ENCODE results near the gene NFATC3.

Gene NFATC3

DNA sequence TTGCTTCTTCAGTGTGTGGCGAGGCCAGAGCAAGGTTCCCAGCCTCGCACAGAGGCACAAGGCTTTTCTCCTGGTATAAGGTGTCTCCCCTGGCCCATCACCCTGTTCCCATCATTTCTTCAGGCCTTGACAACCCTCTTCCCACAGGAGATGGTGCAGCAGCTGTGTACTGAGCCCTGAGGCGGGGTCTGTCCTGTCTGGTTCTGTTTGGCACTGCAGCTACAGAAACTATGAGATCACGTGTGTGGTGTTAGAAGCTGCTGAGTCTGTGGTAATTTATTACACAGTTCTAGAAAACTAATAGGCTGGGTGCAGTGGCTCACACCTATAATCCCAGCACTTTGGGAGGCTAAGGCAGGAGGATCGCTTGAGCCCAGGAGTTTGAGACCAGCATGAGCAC lies 167.2 kb downstream of the NFATC3 start:
- DNase-seq: no peak

DNA sequence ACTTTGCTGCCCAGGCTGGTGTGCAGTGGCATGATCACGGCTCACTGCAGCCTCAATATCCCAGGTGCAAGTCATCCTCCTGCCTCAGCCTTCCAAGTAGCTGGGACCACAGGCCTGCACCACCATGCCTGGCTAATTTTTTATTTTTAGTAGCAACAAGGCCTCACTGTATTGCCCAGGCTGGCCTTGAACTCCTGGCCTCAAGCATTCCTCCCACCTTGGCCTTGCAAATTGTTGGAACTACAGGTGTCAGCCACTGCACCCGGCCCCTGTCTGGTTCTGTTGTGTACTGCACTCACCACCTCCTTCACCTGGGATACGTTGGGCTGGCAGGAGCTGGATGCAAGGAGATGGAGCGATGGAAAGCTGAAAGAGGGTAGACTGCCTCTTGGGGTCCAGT lies 168.6 kb downstream of the NFATC3 start:
- no peak for DNase-seq

DNA sequence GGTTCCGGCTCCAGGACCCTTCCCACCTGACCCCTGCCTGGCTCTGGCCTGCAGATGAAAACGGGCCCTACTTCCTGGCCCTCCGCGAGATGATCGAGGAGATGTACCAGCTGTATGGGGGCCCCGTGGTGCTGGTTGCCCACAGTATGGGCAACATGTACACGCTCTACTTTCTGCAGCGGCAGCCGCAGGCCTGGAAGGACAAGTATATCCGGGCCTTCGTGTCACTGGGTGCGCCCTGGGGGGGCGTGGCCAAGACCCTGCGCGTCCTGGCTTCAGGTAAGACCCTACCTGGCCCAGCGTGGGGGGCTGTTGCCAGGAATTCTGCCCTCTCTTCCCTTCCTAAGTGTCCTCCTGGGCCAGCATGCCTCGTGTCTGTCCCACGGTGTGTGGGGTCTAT lies 170.5 kb downstream of the NFATC3 start:
- no peak for DNase-seq

DNA sequence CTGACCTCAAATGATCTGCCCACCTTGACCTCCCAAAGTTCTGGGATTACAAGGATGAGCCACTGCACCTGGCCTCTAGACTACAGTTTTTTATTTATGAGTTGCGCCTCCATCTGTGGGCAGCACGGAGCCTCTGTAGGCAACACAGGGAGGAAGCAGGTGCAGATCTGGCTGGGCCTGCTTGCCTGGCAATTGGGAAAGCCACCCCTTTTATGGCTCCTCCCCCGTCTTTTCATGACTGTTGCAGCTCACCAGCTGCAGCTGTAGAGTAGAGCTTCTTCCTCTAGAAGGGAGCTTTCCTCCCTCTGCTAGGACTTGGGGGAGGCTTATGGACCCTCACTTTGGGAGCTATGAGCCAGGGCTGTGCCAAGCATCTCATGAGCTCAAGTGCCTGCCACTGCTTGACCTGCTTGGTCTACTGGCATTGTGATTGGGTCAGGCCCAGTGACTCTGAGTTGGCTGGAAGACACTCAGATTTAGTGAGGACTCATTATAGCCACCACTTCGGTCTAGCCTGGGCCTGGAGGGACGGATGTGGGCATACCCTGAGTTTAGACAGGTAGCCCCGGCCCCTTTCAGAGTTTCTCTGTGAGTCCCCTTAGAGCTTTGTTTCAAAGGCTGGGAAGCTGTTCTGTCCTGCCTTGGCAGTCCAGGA lies 172.2 kb downstream of the NFATC3 start:
- DNase-seq: no peak

DNA sequence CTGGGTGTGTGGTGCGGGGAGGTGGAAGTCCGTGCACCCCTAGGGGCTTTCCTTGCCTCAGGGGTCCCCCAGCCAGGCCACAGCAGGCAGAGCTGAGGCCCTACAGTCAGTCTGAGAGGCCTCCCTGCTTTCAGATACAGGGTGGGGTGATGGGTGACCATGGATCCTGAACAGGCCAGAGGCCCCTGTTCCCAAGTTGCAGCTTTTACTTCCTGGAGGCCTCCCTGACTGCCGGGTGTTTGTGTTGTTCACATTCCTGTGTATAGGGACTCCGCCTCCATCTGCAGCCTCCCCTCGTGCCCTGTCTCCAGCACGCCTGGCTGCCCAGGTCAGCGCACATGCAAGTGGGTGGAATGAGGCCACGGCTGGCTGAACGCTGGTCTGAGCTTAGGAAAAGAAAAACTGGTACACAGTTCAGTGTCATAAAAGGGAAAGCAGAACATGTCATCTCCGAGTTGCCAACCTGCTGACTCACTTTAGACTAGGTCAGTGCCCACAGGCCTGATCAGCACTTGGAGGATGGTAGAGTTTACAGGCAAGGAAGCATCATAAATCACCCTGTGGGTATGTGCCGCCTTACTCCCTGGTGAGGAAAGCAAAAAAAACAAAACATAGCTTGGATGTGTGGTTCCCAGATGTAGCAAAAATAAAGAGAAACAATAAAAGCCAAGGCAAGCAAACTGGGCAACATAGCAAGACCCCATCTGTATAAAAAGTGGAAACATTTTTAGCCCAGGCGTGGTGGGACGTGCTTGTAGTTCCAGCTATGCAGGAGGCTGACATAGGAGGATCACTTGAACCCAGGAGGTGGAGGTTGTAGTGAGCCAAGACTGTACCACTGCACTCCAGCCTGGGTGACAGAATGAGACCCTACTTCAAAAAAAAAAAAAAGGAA lies 173.0 kb downstream of the NFATC3 start:
- DNase-seq: no peak

DNA sequence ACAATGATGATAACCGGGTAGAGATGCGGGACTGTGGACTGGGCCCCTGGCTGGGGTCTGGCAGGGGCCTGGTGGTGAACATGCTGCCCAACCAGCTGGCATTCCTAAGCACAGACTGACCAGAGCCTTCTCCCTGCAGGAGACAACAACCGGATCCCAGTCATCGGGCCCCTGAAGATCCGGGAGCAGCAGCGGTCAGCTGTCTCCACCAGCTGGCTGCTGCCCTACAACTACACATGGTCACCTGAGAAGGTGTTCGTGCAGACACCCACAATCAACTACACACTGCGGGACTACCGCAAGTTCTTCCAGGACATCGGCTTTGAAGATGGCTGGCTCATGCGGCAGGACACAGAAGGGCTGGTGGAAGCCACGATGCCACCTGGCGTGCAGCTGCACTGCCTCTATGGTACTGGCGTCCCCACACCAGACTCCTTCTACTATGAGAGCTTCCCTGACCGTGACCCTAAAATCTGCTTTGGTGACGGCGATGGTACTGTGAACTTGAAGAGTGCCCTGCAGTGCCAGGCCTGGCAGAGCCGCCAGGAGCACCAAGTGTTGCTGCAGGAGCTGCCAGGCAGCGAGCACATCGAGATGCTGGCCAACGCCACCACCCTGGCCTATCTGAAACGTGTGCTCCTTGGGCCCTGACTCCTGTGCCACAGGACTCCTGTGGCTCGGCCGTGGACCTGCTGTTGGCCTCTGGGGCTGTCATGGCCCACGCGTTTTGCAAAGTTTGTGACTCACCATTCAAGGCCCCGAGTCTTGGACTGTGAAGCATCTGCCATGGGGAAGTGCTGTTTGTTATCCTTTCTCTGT lies 174.0 kb downstream of the NFATC3 start:
- no peak for DNase-seq

DNA sequence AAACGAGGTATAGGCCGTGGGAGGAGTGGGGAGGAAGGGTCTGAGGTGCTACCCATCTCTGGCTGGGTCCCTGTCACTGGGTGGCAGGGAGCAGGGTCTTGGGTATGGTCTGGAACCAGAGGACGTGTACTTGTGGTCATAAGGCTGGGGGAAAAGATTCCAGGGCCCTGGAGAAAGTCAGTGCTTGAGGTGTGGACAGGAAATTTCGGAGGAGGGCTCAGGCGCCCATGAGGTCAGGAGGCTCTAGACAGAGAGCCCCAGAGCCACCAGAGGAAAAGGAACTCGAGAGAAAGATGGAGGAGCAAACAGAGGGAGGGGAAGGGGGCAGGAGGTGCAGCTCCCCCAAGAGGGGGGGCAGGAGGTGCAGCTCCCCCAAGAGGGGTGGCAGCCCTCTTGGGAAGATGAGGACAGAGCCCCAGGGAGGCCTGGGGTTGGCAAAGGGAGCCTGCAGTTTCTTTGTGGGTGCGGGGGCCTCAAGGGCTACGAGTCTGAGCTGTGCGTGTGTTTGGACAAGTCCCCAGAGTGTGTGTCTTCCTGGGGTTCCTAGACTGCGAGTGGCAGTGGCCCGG lies 178.5 kb downstream of the NFATC3 start:
- DNase-seq: no peak

DNA sequence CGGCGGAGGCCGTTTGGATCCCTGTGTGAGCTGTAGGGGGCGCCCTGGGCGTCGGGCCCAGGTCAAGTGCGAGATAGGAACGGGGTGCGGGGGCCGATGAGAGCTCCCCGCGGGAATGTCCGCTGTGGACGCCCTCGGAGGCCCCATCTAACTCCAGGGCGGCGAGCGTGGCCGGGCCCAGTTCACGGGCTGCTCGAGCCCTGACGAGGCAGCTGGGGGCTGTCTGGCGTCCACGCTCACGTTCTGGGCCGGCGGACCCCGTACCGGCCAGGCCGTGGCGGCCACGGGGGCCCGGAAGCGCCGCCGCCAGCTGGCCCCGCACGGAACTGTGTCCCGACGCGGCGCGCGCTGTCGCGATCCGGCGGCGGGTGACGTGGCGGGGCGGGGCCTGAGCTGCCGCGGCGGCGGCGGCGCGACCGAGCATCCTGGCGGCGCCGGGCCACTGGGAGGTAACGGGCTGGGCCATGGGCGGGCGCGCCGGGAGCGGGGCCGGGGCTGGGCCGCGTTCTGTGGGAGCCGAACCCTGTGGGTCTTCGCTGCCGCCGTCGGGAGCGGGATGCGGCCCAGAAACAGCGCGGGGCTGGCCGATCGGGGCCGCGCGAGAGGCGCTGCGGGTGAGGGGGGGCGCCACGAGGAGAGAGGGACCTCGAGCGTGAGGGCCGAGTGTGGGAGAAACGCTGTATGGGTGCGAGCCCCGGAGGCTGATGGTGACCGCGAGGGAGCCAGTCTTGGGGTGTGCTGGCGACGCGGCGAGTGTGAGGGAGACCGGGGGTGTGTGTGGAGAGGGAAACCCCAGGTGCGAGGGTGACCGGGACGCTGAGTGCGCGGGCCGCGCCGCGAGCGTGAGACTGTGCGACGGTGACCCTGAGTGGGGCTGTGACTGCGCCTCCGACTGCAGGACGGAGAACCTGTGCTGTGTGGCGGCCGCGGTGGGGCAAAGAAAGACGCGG lies 179.2 kb downstream of the NFATC3 start, which contains the start of gene SLC7A6:
SLC7A6 (plus strand) TSS at position 399 of the 950 bp plus-strand sequence. CDS start 10,201 bp downstream, outside the sequence.
- DNase-seq: peak; percentile 47 to 69

DNA sequence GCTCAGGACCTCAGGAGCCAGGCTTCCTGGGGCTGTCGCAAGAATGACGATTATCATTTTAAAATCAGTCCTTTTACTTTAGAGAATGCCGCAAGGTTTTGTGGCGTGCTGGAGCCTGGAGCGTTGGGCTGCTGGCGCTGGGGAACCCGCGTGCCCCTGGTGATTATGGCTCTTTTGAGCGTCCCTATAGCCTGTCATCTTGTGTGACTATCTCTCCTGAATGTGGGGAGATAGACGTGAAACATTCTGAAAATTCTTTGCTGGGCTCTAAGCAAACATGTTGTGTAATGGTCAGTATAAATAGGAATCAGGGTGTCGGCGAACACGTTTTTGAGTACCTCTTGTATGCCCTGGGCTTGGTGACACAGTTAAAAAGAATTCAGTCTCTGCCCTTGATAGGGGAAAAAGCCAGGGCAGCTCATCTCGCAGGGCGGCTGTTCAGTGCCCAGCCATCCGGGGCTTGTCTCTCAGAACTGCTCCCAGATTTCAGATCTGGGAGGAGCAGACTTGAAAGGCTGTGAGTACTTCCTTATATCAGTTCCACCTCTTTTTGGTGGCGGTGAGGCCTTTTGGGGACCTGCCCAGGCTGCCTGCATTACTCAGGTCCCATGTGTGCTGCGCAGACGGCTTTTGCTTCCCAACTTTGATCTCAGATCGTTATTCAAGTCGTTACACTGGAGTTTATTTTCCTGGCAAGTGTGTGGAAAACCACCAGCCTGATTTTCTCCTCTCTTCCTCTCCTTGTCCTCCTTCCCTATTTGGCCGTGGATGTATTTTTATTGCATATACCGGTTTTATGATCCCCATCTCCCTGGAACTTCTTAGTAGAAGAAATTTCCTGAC lies 180.1 kb downstream of the NFATC3 start:
- DNase-seq: peak in 1 of 2 experiments; percentile 36

DNA sequence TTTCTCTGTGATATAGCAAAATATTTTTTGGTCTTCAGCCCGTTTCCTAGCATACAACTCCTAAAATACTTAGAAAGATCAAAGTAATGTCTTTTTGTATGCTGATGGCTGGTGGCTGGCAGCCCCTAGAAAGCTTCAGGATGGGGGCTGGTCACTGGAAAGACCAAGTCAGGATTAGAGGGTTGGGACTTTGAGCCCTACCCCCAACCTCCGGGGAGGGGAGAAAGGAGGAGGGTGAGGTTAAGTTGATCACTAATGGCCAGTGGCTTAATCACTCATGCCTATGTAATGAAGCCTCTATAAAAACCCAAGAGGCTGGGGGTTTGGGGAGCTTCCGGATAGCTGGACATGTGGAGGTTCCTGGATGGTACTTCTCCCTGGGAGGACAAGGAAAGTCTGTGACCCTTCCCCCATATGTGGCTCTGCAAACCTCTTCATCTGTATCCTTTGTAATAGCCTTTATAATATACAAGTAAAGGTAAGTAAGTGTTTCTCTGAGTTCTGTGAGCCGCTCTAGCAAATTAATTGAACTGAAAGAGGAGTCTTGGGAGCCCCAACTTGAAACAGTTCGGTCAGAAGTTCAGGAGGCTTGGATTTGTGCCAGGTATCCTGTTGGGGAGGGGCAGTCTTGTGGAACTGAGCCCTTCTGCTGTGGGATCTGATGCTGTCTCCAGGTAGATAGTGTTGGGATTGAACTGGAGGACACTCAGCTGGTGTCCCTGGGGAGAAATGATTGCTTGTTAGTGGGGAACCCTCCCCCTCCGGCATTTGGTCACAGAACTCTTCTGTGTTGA lies 182.6 kb downstream of the NFATC3 start:
- peak; percentile 87 to 89 for DNase-seq

DNA sequence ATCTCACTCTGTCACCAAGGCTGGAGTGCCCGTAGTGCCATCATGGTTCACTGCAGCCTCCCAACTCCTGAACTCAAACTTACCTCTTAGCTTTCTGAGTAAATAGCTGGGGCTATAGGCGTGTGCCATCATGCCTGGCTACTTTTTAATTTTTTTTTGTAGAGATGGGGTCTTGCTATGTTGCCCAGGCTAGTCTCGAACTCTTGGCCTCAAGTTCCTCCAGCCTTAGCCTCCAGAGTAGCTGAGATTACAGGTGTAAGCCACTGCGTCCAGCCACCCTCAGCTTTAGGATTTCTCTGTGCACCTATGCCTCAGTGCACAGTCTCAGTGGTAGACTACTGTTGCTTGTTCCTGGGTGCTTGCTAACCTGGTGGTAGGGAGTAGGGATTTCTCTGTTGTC lies 184.6 kb downstream of the NFATC3 start:
- no peak for DNase-seq

DNA sequence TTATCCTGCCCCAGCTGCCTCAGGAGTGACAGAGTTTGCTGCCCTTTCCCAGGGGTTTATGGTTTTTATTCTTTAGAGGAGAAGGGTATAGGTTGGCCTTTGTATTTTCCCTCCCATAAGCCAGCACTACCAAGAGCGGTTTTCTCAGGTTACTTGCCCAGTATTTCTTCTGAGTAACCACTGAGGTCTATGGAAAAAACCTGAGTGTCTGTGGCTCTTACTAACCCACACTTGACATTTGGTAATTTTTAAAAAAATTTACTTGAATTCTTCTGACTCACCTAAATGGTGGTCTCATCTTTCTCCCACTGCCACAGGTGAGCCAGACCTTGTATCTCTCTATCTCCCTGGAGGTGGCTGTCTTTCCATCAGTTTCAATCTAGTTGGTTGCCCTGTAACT lies 185.2 kb downstream of the NFATC3 start:
- no peak for DNase-seq

DNA sequence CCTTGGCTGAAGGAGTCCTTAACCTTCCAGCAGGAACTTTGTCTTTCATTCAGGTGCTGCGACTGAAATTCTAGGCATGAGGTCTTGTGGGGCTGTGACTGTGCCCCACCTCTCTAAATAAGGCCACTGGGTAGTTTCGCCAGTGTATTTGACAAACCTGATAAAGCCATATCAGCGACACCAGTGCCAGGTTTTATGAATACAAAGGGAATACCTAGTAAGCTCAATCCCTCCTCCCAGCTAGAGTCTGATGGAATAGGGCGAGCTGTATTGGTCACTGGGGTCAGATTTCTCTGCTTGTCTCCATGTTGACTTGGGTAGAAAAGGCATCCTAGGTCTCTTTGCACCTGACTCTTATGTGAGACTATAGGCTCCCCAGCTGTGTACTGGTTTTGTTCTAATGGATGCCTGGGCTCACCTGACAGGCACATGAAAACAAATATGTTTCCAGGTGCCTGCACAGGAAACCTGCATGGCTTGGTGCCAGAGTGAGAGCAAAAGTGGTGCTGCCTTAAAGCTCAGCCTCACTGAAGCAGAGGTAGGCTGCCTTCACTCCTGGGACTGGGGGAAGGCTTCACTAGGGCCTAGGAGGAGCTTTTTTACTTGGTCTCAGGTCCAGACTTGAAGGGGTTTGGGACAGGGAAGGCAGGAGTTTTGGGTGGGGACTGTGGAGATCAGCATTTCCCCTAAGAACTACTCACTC lies 187.5 kb downstream of the NFATC3 start:
- DNase-seq: no peak

DNA sequence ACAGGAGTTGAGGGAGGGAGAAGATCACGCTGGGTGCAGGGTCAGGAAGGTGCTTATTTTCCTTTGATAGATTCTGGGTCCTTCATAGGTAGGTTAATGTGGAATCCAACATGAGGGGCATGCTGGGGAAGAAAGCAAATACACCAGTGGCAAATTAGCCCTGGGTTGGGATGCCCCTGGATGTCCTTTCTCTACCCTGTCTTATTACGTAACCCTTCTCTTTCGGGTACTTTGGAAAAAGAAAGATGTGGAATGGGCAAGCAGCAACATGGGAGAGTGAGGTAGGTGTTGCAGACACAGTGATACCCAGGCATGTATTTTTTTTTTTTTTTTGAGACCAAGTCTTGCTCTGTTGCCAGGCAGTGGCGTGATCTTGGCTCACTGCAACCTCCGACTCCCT lies 188.3 kb downstream of the NFATC3 start:
- DNase-seq: no peak

DNA sequence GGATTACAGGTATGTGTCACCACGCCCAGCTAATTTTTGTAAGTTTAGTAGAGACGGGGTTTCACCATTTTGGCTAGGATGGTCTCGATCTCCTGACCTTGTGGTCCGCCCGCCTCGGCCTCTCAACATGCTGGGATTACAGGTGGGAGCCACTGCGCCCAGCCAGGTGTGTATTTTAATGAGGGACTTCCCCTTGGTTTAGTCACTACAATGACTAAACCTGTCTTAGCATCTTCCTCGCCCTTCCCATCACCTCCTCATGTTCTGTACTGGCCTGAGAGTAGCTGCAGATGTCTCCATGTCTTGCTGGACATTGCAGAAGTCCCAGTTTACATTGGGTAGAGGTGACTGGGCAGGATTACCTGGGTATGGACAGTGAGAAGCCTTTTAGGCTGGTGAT lies 188.7 kb downstream of the NFATC3 start:
- no peak for DNase-seq

DNA sequence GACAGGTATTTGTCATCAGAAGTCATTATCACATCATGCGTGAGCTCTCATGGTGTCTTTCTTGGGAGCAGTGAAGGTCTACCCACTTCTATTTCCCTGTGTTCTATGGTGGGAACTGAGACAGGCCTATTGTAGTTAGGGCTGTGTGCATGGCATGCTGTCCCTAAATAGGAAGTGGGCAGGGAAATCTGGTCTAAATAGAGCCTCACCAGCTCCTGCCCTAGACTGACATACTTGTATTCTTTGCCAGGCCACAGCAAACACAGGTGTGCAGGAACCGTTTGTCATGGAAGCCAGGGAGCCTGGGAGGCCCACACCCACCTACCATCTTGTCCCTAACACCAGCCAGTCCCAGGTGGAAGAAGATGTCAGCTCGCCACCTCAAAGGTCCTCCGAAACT lies 189.3 kb downstream of the NFATC3 start:
- no peak for DNase-seq

DNA sequence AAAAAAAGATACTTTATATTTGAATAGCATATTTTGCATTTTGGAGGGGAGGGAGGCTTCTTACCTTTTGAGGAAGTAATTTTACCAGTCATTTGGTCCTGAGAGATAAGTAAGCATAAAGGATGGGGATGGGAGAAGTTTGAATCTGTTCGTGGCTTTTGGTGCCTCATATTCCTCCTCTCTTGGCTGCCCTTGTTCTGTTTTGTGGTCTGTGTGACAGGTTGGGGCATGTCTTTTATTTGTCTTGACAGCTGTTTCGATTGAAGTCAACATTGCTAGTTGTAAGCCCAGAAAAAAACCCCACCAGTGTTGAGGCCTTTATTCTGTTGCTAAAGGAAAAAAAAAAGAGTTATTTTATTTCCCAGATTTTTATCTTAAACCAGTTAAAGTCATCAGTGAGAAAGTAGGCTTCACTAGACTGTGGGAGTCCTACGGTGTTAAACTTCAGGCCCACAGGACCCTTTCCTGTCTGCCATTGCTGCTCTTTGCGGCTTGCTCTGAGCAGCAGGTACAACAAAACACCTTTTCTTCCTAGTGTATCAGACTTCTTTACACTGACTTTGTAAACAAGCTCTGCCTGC lies 190.5 kb downstream of the NFATC3 start:
- peak in 1 of 2 experiments; percentile 31 for DNase-seq

DNA sequence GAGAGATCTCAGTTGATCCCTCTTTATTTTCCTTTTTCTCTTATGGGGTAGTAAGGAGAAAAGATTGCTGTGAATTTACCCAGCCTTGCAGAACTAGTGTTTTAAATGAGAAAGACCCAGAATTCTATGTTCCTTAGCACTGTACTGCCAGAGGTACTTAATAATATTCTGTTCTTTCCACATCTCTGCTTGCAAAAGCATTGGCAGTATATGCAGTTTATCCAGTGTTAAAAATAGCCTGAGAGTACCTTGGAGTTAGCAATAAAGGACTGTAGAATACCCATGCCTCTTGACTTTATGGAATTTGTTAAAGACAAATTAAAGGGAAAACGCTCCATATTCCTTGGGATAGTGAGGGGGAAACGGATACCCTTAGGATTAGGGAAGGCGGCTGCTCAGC lies 191.1 kb downstream of the NFATC3 start:
- DNase-seq: no peak

Data from NCI-H524 (cell line).